ENCODE results near the gene HAUS2.
A peak's percentile ranks its signal among the peaks of the same experiment; 100 is the strongest.
"Not testable (repeated sequence)": the region's sequence is repeated elsewhere in the genome, so short reads cannot be mapped to it uniquely, and the experiment has no call there.

HAUS2 gene

DNA sequence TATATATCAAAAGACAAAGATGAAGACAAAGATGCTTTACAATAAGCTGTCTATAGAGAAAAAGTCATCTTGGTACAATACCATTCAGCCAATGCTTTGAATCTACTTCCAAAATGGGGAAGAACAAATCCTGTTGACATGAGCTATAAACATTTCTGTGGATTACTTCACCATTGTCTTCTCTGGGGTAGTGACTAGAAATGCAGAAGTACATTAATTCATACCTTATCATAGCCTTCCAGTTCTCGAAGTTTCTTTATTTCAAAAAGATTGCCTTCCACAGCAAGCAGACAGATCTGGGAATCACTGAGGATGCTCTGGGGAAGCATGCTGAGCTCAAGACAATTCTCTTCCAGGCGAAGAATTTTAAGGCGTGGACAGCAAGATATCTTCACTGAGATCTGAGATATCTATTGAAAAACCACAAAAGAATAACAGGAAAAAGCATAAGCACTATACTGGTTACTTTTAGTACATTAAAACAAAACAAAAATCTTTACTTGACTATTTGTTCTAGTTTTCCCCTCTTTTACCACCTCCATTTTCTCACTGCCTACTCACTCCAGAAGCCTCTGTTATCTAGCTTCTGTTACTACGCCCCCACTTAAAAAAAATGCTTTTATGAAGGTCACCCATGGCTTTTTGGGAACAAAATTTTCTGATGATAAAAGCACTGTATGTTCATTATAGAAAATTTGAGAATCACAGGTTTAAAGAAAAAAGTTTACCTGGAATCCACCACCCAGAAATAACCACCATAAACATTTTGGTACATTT, 3.6 kb upstream of the HAUS2 start:
- Mint-ChIP-seq H3K4me1 (ENCODE audit: low read depth in 2 of 2) (peaks cover 25 to 41% of the 10 kb centered on the region in 2 donors), H3K27me3 (no peaks in the 10 kb centered on the region), H3K36me3 (ENCODE audit: insufficient read depth) (peaks cover 49% of the 10 kb centered on the region), H3K9me3 (no peaks in the 10 kb centered on the region), H3K4me3 (no peak overlapping the region), H3K27ac (peak overlapping the region in 1 of 2 donors; percentile 17)
- no peak for ATAC-seq (replicated peaks)
- no peak for DNase-seq

DNA sequence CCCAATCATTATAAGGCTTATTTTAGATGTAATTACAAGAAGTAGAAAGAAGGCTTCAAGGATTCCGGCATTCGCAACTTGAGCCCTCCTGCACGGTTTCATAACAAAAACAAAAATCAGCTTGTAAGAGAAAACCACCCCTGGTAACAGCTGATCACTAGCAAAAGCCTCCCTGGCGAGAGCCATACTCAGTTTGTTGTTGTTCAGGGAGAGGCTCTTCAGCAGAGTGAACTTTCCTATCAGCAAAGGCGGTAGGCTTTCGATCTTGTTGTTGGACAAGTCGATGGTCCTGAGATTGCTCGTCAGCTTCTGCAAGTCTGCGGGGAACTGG, 755 bp upstream of the HAUS2 start:
- peaks cover 27 to 42% of the 10 kb centered on the region in 2 donors for H3K4me1 Mint-ChIP-seq (ENCODE audit: low read depth in 2 of 2)
- ATAC-seq (replicated peaks): peak; percentile 8

DNA sequence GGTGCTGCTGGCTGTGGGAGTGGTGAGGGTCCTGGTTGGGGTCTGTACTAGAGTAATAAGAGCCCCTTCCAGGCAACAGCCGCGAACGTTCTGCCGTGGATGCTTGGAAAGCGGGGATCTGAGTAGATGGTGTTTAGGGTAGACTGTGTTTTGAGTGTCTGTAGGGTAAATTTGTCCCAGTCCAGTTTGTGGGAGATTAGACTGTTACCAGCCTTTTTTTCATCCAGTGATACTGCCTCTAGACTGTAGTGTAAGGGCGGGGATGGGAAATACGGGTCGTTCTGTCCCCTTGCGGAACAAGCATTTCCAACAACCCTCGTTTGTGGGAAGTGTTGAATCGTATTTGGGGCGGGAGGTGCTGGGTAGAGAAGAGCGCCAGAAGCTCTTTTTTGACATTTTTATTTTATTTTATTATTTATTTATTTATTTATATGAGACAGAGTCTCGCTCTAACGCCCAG, 424 bp downstream of the HAUS2 start:
- Mint-ChIP-seq H3K36me3 (ENCODE audit: insufficient read depth) (peaks cover 24% of the 10 kb centered on the region), H3K9me3 (no peaks in the 10 kb centered on the region), H3K4me3 (peak overlapping the region; percentile 94 to 100), H3K4me1 (ENCODE audit: low read depth in 2 of 2) (peaks cover 27 to 49% of the 10 kb centered on the region in 2 donors), H3K27me3 (no peaks in the 10 kb centered on the region), H3K27ac (peak overlapping the region; percentile 97 to 100)
- DNase-seq (peak in 1 of 3 experiments; percentile 13), ATAC-seq (replicated peaks) (peak; percentile 57)

More for the DNA sequence above, 755 bp upstream of the HAUS2 start:
- peak overlapping the region; percentile 94 to 100 for H3K4me3 Mint-ChIP-seq
- no peak for DNase-seq
- peaks cover 34% of the 10 kb centered on the region for H3K36me3 Mint-ChIP-seq (ENCODE audit: insufficient read depth)
- no peaks in the 10 kb centered on the region for H3K27me3 Mint-ChIP-seq
- peak overlapping the region; percentile 97 to 100 for H3K27ac Mint-ChIP-seq
- H3K9me3 Mint-ChIP-seq: no peaks in the 10 kb centered on the region

DNA sequence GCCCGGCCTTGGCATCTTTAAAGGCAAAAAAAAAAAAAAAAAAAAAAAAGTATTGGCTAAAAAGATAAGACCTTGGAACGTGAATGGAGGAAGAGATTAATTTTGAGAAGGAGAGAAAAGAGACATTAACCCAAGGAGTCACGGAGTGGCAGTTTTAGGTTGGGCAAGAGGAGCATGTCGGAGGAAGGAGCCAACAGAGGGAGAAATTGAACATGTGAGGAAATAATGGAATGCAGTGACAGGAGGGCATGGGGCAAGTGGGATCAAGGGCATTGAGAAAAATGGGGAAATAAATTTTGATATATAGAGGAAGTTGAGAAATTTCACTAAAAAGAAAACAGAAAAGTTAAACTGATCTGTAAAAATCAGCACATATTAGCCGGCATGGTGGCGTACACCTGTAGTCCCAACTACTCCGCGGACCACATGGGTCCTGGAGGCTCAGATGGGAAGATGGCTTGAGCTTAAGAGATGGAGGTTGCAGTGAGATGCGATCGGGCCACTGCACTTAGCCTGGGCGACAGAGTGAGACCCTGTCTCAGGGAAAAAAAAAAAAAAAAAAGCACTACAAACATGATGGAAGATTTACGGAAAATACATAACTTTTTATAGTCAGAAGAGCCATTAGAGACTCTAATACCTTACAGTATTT, 1.2 kb downstream of the HAUS2 start:
- Mint-ChIP-seq H3K27me3 (no peaks in the 10 kb centered on the region), H3K4me3 (peak overlapping the region; percentile 94 to 100), H3K27ac (peak overlapping the region; percentile 97 to 100), H3K4me1 (ENCODE audit: low read depth in 2 of 2) (peaks cover 27 to 50% of the 10 kb centered on the region in 2 donors), H3K36me3 (ENCODE audit: insufficient read depth) (peaks cover 20% of the 10 kb centered on the region), H3K9me3 (no peaks in the 10 kb centered on the region)
- ATAC-seq (replicated peaks) (no peak), DNase-seq (no peak)

DNA sequence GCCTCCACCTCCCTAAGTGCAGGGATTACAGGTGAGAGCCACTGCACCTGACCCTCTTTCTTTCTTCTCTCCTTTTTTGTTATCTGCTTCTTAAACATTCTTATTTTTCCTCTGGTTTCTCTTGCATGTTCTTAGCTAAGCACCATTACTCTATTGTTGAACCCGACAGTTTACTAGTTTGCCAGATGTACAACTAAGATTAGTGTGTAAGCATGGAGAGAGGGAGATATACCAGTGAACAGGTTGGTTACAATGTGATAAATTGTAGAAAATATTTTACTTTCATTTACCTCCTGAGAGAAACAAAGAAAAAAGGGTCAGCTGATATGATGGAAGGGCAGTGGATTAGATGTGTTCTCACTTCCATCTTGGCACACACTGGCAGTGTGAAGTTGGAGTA, 4.9 kb downstream of the HAUS2 start:
- ATAC-seq (replicated peaks): no peak
- no peak overlapping the region for H3K27ac Mint-ChIP-seq

DNA sequence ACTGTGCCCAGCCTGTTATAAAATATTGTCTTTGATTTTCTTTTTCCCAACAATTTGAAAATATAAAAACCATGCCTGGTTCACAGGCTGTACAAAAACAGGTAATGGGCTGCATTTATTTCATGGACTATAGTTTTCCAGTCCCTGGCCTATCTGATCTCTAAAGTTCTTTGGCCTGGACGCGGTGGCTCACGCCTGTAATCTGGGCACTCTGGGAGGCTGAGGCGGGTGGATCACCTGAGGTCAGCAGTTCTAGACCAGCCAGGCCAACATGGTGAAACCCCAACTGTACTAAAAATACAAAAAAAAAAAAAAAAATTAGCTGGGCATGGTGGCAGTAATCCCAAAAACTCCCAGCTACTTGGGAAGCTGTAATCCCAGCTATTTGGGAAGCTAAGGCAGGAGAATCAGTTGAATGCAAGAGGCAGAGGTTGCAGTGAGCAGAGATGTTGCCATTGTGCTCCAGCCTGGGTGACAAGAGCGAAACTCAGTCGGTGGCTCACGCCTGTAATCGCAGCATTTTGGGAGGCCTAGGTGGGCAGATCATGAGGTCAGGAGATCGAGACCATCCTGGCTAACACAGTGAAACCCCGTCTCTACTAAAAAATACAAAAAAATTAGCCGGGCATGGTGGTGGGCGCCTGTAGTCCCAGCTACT, 8.0 kb downstream of the HAUS2 start:
- H3K4me1 Mint-ChIP-seq (ENCODE audit: low read depth in 2 of 2); H3K4me3 Mint-ChIP-seq: not testable (repeated sequence)

More for the DNA sequence above, 4.9 kb downstream of the HAUS2 start:
- Mint-ChIP-seq H3K9me3 (no peaks in the 10 kb centered on the region), H3K4me3 (no peak overlapping the region), H3K27me3 (no peaks in the 10 kb centered on the region), H3K36me3 (ENCODE audit: insufficient read depth) (peaks cover 14% of the 10 kb centered on the region), H3K4me1 (ENCODE audit: low read depth in 2 of 2) (peaks cover 9 to 21% of the 10 kb centered on the region in 2 donors)
- DNase-seq: no peak

DNA sequence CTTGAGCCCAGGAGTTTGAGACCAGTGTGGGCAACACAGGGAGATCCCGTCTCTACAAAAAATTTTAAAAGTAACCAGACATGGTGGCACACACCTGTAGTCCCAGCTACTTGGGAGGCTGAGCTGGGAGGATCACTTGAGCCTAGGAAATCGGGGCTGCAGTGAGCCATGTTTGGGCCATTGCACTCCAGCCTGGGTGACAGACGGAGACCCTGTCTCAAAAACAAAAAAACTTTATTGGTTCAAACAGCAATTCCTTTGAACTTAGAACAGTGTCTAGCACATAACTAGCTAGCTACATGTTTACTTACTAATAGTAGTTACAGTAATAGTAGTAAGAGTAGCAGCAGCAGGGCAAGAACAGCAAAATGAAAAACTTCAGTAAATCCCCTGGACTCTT, 10.1 kb downstream of the HAUS2 start:
- ATAC-seq (replicated peaks) (no peak), DNase-seq (no peak)
- peaks cover 43% of the 10 kb centered on the region for H3K36me3 Mint-ChIP-seq (ENCODE audit: insufficient read depth)

More for the DNA sequence above, 8.0 kb downstream of the HAUS2 start:
- peaks cover 27% of the 10 kb centered on the region for H3K36me3 Mint-ChIP-seq (ENCODE audit: insufficient read depth)
- ATAC-seq (replicated peaks); H3K27ac Mint-ChIP-seq; DNase-seq; H3K27me3 Mint-ChIP-seq; H3K9me3 Mint-ChIP-seq: not testable (repeated sequence)

DNA sequence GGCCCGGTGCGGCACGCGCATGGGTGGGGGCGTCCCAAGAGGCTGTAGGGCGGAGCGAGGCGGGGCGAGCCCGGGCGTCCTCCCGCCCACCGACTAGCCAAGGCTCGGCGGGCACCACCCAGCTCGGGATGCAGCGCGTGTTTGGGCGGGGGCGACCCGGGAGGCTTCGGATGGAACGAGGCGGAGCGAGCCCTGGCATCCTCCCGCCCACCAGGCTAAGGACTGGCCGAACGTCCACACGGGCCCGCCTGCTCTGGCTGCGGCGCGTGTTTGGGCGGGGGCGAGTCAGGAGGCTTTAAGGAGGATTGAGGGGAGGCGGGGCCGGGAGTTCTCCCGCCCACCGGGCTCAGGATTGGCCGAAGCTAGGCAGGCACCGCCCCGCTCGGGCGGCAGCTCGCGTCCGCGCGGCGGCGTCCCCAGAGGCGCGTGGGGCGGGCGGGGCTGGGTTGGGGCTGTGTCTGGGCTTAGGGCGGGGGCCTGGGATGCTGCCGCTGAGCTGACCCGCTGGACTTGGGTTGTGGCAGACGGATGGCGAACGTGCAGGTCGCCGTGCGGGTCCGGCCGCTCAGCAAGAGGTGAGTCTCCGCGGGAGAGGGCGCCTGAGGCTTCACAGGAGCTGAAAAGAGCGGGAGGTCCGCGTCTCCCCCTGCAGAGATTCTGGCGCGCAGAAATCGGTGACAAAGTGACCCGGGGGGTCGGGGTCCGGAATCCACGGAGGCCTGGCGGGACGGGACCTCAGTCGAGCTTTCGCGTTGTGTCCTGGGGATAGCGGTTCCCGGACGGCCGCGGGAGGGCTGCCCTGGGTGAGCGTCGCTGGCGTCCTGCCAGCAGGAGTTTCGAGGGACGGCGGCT, 26.8 kb downstream of the HAUS2 start, which contains the start of gene STARD9:
STARD9 (plus strand) TSS at position 419 of the 852 bp plus-strand sequence; CDS start at position 529, 110 bp downstream.
- DNase-seq: peak; percentile 92 to 95 (median 94)
- H3K27me3 Mint-ChIP-seq: no peaks in the 10 kb centered on the region
- H3K36me3 Mint-ChIP-seq (ENCODE audit: insufficient read depth): peaks cover 3% of the 10 kb centered on the region
- peak within 1 kb of the TSS; percentile 10 to 77 for H3K27ac Mint-ChIP-seq
- no peaks in the 10 kb centered on the region for H3K9me3 Mint-ChIP-seq
- peaks cover 13 to 29% of the 10 kb centered on the region in 2 donors for H3K4me1 Mint-ChIP-seq (ENCODE audit: low read depth in 2 of 2)
- H3K4me3 Mint-ChIP-seq: peak within 1 kb of the TSS; percentile 89
- peak; percentile 88 for ATAC-seq (replicated peaks)

More for the DNA sequence above, 10.1 kb downstream of the HAUS2 start:
- no peak overlapping the region for H3K4me3 Mint-ChIP-seq
- H3K27ac Mint-ChIP-seq: no peak overlapping the region
- peaks cover 0 to 5% of the 10 kb centered on the region in 2 donors for H3K4me1 Mint-ChIP-seq (ENCODE audit: low read depth in 2 of 2)
- no peaks in the 10 kb centered on the region for H3K9me3 Mint-ChIP-seq
- H3K27me3 Mint-ChIP-seq: no peaks in the 10 kb centered on the region

- no peak for ATAC-seq (replicated peaks)
- DNase-seq: no peak
- Mint-ChIP-seq H3K4me1 (ENCODE audit: low read depth in 2 of 2) (peaks cover 20 to 35% of the 10 kb centered on the region in 2 donors), H3K27ac (peak overlapping the region; percentile 10 to 77), H3K9me3 (no peaks in the 10 kb centered on the region), H3K27me3 (no peaks in the 10 kb centered on the region), H3K36me3 (ENCODE audit: insufficient read depth) (peaks cover 5% of the 10 kb centered on the region), H3K4me3 (peak overlapping the region; percentile 89)
These were observed 27.5 kb downstream of the HAUS2 start for GRCh38 chr15:42576040-42576594.

DNA sequence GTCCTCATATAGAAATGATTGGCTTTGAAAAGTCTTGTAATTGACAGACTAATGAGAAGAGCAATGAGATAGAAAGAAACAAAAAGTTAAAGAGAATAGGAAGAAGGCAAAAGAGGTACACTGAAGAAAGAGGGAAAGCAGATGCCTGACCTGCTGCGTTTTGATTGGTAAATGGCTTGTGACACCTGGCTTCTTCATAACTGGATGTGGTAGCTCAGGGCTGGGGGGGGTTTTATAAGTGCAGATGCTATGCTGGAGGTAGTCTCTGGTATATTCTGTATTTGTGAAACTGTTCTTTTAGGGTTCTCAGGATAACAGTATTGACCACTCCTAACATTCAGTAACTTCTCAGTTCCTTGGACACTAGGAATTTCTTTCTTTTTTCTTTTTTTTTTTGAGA, 28.1 kb downstream of the HAUS2 start:
- H3K27ac Mint-ChIP-seq: no peak overlapping the region
- peak overlapping the region; percentile 89 for H3K4me3 Mint-ChIP-seq
- no peak for DNase-seq
- H3K4me1 Mint-ChIP-seq (ENCODE audit: low read depth in 2 of 2): peaks cover 26 to 36% of the 10 kb centered on the region in 2 donors
- no peak for ATAC-seq (replicated peaks)
- H3K9me3 Mint-ChIP-seq: no peaks in the 10 kb centered on the region
- no peaks in the 10 kb centered on the region for H3K27me3 Mint-ChIP-seq
- H3K36me3 Mint-ChIP-seq (ENCODE audit: insufficient read depth): peaks cover 6% of the 10 kb centered on the region

DNA sequence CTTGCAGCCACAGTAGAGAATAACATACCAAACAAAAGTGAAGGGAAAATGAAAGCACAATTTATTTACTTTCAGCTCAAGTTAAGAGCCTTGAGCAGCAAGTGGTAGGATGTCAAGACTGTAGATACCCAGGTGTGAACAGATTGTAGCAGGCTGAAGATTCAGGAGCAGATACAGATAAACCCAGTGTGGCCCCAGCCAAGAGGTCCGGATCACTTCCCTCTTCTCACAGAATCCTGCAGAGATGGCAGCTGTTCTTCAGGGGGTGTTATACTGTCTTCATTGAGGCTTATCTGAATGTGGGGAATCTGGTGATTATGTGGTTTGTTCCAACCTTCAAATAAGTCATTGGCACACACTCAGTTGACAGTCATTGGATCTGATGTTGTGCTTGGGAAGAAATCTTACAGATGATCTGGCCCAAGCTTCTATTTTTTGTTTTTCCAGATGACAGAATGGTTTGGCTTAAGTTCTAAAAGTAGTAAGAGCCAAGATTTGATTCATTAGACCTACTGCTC, 28.9 kb downstream of the HAUS2 start:
- peak overlapping the region; percentile 42 to 89 for H3K4me3 Mint-ChIP-seq
- no peak for ATAC-seq (replicated peaks)
- H3K4me1 Mint-ChIP-seq (ENCODE audit: low read depth in 2 of 2): peaks cover 29 to 36% of the 10 kb centered on the region in 2 donors
- no peak overlapping the region for H3K27ac Mint-ChIP-seq
- H3K36me3 Mint-ChIP-seq (ENCODE audit: insufficient read depth): peaks cover 6% of the 10 kb centered on the region
- no peaks in the 10 kb centered on the region for H3K9me3 Mint-ChIP-seq
- DNase-seq: no peak
- H3K27me3 Mint-ChIP-seq: no peaks in the 10 kb centered on the region

- DNase-seq (no peak), ATAC-seq (replicated peaks) (no peak)
- no peak overlapping the region for H3K4me3 Mint-ChIP-seq
- no peaks in the 10 kb centered on the region for H3K27me3 Mint-ChIP-seq
- peaks cover 31 to 44% of the 10 kb centered on the region in 2 donors for H3K4me1 Mint-ChIP-seq (ENCODE audit: low read depth in 2 of 2)
- no peak overlapping the region for H3K27ac Mint-ChIP-seq
- peaks cover 6% of the 10 kb centered on the region for H3K36me3 Mint-ChIP-seq (ENCODE audit: insufficient read depth)
- no peaks in the 10 kb centered on the region for H3K9me3 Mint-ChIP-seq
These were observed 30.4 kb downstream of the HAUS2 start for GRCh38 chr15:42578984-42579537.

Measured in effector memory CD8-positive, alpha-beta T cell (primary cell).